ENCODE results near the gene PRSS16. TPM values are rescaled to one million over a fixed set of nuclear protein-coding genes. Genes with fewer than 3 reads are reported as not detected.

PRSS16 gene
- total and polyA plus RNA-seq, 9 of the 15 experiments (the other 6 are each of a cell fraction or from before 2014, with no cell fraction given), result 4.5 to 21.3 (median 12.1) TPM

DNA sequence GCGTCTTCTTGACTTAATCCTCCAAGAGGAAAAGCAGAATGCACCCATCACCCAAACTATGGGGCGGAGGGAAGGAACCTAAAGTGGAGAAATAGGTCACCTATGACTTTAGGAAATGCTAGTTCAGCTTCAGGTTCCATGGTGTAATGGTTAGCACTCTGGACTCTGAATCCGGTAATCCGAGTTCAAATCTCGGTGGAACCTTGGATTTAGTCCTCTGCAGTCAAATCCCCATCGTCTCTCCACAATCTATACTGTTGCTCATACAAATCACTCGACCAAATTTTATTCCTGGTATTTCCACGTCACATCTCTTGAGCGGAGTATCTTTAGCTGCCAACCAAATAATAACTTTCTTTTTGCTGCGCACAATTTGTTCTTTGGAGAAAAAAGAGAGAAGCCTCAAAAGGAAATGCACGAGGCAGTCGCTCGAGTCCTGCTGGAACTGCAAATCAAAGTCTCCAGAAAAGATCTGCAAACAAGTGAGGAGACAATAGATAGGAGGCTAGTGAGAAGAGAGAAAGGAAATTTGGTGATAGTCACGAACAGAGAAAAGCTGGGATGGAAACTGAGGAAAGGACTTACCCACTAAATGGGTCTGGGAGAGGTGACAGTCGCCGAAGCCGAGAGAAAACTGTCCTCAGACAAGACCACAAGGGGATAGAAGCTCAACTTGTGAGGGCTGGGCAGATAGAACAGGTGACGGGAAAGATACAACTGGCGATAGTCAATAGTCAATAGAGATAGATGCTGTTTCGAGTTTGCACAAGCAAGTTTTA lies 48.0 kb downstream of the PRSS16 start (continued):
- TF ChIP-seq DACH1 (IDR thresholded peaks at IDR 0.05; ENCODE audit: partially characterized antibody), result no peak
- no peak for TF ChIP-seq NFIX (CRISPR knock-in tag; IDR thresholded peaks at IDR 0.05; ENCODE audit: low read depth)
- TF ChIP-seq, protein P1, sequence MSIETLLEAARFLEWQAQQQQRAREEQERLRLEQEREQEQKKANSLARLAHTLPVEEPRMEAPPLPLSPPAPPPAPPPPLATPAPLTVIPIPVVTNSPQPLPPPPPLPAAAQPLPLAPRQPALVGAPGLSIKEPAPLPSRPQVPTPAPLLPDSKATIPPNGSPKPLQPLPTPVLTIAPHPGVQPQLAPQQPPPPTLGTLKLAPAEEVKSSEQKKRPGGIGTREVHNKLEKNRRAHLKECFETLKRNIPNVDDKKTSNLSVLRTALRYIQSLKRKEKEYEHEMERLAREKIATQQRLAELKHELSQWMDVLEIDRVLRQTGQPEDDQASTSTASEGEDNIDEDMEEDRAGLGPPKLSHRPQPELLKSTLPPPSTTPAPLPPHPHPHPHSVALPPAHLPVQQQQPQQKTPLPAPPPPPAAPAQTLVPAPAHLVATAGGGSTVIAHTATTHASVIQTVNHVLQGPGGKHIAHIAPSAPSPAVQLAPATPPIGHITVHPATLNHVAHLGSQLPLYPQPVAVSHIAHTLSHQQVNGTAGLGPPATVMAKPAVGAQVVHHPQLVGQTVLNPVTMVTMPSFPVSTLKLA (conservative IDR thresholded peaks at IDR 0.05), result peak; percentile 0 to 46; a peak in 1 of 4 replicates
- TF ChIP-seq SMC3 (conservative IDR thresholded peaks at IDR 0.05; ENCODE audit: insufficient read depth, low read depth, low read length), result no peak; the same call in 1 of the 2 replicates
- no peak for TF ChIP-seq XRCC5 (IDR thresholded peaks at IDR 0.05; ENCODE audit: low read depth, low read length)
- no peak for TF ChIP-seq NR2F6 (CRISPR knock-in tag; IDR thresholded peaks at IDR 0.05)
- TF ChIP-seq NBN (IDR thresholded peaks at IDR 0.05; ENCODE audit: low read depth), result peak; percentile 80
- no peak for TF ChIP-seq KLF10 (CRISPR knock-in tag; IDR thresholded peaks at IDR 0.05)
- no peak for TF ChIP-seq CEBPB (tag; IDR thresholded peaks at IDR 0.05)
- TF ChIP-seq DNMT1 (IDR thresholded peaks at IDR 0.05), result 0 out of 2 replicates have a peak, but pooled peaks have one; percentile 85
- TF ChIP-seq ZNF282 (CRISPR knock-in tag; IDR thresholded peaks at IDR 0.05), result no peak
- TF ChIP-seq GATAD2B (IDR thresholded peaks at IDR 0.05; ENCODE audit: borderline replicate concordance), result peak; percentile 64; the same call in 1 of the 2 replicates
- TF ChIP-seq TAL1 (IDR thresholded peaks at IDR 0.05), result peak; percentile 19; the same call in 1 of the 2 replicates
- TF ChIP-seq ZNF444 (CRISPR knock-in tag; IDR thresholded peaks at IDR 0.05), result no peak
- no peak for TF ChIP-seq SMARCB1 (IDR thresholded peaks at IDR 0.05; ENCODE audit: insufficient read length, low read depth)
- 0 out of 2 replicates have a peak, but pooled peaks have one; percentile 7 for TF ChIP-seq ZC3H8 (IDR thresholded peaks at IDR 0.05)
- no peak; the same call in 1 of the 2 replicates for TF ChIP-seq PHF8 (IDR thresholded peaks at IDR 0.05; ENCODE audit: borderline replicate concordance, low read length)
- TF ChIP-seq, protein P2, sequence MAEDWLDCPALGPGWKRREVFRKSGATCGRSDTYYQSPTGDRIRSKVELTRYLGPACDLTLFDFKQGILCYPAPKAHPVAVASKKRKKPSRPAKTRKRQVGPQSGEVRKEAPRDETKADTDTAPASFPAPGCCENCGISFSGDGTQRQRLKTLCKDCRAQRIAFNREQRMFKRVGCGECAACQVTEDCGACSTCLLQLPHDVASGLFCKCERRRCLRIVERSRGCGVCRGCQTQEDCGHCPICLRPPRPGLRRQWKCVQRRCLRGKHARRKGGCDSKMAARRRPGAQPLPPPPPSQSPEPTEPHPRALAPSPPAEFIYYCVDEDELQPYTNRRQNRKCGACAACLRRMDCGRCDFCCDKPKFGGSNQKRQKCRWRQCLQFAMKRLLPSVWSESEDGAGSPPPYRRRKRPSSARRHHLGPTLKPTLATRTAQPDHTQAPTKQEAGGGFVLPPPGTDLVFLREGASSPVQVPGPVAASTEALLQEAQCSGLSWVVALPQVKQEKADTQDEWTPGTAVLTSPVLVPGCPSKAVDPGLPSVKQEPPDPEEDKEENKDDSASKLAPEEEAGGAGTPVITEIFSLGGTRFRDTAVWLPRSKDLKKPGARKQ (CRISPR knock-in tag; IDR thresholded peaks at IDR 0.05), result no peak
- no peak; the same call in 1 of the 2 replicates for TF ChIP-seq ZNF24 (IDR thresholded peaks at IDR 0.05)
- TF ChIP-seq, protein P3, sequence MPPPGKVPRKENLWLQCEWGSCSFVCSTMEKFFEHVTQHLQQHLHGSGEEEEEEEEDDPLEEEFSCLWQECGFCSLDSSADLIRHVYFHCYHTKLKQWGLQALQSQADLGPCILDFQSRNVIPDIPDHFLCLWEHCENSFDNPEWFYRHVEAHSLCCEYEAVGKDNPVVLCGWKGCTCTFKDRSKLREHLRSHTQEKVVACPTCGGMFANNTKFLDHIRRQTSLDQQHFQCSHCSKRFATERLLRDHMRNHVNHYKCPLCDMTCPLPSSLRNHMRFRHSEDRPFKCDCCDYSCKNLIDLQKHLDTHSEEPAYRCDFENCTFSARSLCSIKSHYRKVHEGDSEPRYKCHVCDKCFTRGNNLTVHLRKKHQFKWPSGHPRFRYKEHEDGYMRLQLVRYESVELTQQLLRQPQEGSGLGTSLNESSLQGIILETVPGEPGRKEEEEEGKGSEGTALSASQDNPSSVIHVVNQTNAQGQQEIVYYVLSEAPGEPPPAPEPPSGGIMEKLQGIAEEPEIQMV (tag; conservative IDR thresholded peaks at IDR 0.05; ENCODE audit: low read depth), result no peak

Measured in K562 (cell line).